IPS DF 4.7 (cell line): Measurements from ENCODE around the gene ANKRD16.
"Not testable (repeated sequence)": the region's sequence is repeated elsewhere in the genome, so short reads cannot be mapped to it uniquely, and the experiment has no call there.

Source experiments
- DNase-seq: peaks from one replicate; pipeline ENCODE4 v3.0.0-alpha.2; 2013; ENCODE audit warnings: low spot score; ENCODE audit errors: extremely low read depth

Gene ANKRD16

GRCh38 chr10:5877041-5877440 is 12.7 kb downstream of the ANKRD16 start:
- DNase-seq = not testable (repeated sequence)

- no peak for DNase-seq
Measured at GRCh38 chr10:5876181-5876768, 13.4 kb downstream of the ANKRD16 start.

- no peak for DNase-seq
Measured at GRCh38 chr10:5873515-5873995, 16.1 kb downstream of the ANKRD16 start.

- DNase-seq = no peak
Measured at GRCh38 chr10:5871596-5871995, 18.1 kb downstream of the ANKRD16 start.

GRCh38 chr10:5869156-5869555 is 20.5 kb downstream of the ANKRD16 start:
- no peak for DNase-seq

GRCh38 chr10:5868383-5868782 is 21.3 kb downstream of the ANKRD16 start:
- DNase-seq = not testable (repeated sequence)

- DNase-seq = not testable (repeated sequence)
Measured at GRCh38 chr10:5867091-5867615, 22.5 kb downstream of the ANKRD16 start.

GRCh38 chr10:5866451-5867081 is 23.1 kb downstream of the ANKRD16 start:
- not testable (repeated sequence) for DNase-seq

- DNase-seq = not testable (repeated sequence)
Measured at GRCh38 chr10:5862981-5863685, 26.6 kb downstream of the ANKRD16 start.

- no peak for DNase-seq
Measured at GRCh38 chr10:5862360-5862961, 27.2 kb downstream of the ANKRD16 start.

GRCh38 chr10:5860066-5860465 is 29.6 kb downstream of the ANKRD16 start:
- DNase-seq = no peak

- no peak for DNase-seq
Measured at GRCh38 chr10:5858811-5859210, 30.9 kb downstream of the ANKRD16 start.

- no peak for DNase-seq
Measured at GRCh38 chr10:5856701-5857004, 33.0 kb downstream of the ANKRD16 start.

GRCh38 chr10:5855979-5856700 is 33.6 kb downstream of the ANKRD16 start:
- no peak for DNase-seq

- no peak for DNase-seq
Measured at GRCh38 chr10:5854131-5854475, 35.6 kb downstream of the ANKRD16 start.

- DNase-seq = not testable (repeated sequence)
Measured at GRCh38 chr10:5846667-5847066, 43.0 kb downstream of the ANKRD16 start.

- no peak for DNase-seq
Measured at GRCh38 chr10:5844345-5845055, 45.2 kb downstream of the ANKRD16 start.

GRCh38 chr10:5843686-5844344 is 45.9 kb downstream of the ANKRD16 start:
- DNase-seq = no peak

- DNase-seq = no peak
Measured at GRCh38 chr10:5841965-5842364, 47.7 kb downstream of the ANKRD16 start.
